ENCODE results near the gene CD177.
"Not testable (repeated sequence)": the region's sequence is repeated elsewhere in the genome, so short reads cannot be mapped to it uniquely, and the experiment has no call there.

CD177 gene

DNA sequence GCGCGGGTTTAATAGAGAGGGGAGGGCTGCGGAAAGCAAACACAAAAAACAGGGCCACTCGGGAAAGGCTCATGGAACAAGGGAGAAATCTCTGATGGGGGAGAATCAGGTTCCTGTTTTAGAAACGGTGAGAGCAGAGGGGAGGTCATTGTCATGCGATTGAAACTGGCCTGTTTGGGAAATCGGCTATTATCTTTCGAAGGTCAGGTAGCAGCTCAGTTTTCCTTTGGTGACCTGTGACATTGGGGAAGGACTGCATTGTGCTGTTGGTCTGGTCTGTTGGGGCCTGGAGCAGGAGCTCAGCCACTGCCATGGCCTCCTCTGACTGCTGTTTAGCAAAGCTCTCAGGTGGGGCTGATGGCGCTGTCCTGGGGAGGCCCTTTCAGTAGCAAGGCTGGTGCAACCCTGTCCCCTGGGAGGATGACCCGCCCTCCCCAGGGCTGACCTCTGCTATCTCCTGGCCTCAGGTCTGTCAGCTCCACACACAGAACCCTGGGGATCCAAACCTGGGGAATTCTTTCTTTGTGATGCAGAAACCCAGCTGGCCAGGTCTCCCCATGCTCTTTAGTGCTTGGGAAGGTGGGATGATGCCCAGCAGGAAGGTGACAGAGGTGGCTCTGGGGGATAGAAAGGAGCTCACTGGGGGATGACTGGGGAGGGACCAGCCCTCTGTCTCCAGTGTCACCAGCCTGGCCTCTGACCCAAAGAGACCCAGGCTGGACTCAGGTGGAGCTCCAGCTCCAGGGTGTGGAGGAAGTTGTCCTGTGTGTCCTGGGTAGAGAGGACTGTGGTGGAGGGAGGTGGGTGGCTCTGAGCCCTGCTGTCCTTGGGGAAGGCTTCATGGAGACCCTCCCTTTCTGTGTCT, 21.2 kb upstream of the CD177 start:
- DNase-seq (ENCODE audit: low spot score) = no peak

DNA sequence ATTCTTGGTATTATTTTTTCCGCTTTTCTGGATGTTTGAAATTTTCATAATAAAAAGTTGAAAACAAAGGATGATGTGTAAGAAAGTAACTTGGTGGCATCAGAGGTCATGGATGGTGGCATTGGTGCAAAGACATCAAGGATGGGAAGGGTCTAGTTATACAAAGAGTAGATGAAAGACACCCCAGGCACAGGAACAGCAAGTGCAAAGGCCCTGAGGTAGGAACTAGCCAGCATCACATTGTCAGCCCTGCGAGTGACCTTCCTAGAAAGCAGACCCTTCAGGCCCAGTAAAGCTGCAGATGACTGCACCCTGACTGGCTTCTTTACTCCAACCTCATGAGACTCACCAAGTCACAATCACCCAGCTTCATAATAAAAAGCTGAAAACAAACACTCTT, 17.0 kb upstream of the CD177 start:
- DNase-seq (ENCODE audit: low spot score) = not testable (repeated sequence)

DNA sequence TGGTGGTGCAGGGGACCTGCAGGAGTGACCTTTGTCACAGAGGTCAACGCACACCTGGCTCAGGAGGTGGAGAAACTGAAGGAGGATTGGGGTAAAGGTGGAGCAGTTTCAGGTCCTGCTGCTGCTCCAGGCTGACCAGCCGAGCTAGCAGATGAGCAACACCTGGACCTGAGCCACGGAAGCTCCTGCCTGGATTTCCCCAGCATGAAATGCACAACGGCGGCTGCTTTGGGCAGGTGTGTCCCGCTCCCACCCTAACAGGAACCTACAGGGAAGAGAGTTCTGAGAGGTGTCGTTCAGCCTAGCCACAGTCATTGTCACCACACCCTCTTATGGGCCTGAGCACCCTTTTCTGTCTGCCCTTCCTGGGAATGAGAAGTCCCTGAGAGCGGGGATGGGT, 15.7 kb upstream of the CD177 start:
- DNase-seq (ENCODE audit: low spot score) = no peak

DNA sequence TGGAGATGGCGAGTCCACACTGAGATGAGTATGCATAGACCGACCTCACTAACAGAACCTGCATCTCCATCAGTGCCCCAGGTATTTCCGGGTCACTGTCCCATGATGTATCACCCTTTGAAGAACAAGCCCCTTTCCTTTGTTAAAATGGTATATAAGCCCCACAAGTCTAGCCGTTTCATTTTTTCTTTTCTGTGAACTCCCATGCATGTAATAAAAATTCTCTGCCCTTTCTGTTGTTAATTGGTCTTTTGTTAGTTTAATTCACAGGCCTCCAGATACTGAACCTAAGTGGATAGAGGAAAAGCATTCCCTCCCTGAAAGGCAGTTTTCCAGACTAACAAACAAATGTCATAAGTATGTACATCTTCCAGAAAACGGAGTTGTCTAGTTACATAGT, 15.0 kb upstream of the CD177 start:
- DNase-seq (ENCODE audit: low spot score) = no peak

DNA sequence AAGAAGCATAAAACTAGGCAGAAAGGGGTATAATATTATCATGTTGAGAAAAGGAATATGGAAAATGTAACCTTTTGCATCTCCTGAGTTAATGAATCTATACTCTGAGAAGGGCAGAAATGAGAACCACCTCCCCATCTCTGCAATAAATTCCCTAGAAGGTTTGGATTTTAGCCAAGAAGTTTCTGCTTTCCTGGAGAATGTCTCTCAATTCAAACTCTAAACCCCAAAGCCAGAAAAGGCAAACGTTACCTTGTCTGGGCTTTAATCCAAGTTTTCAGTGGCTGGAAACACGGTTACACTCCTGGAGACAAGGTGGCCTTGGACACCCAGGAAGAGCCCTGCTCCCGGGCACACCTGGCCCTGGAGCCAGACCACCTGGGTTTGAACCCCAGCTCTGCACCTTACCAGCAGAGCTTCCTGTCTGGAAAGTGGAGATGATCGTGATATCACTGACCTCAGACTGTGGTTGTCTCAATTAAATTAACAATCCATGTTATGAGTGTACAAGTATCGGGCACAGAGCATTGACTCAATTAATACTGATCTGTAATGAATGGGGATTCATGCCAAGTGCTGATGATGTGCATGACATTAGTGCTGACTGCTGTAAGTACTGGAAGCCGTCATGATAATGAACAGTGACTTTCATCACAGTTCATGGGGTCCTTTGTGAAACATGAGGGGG, 14.1 kb upstream of the CD177 start:
- DNase-seq (ENCODE audit: low spot score) = not testable (repeated sequence)

DNA sequence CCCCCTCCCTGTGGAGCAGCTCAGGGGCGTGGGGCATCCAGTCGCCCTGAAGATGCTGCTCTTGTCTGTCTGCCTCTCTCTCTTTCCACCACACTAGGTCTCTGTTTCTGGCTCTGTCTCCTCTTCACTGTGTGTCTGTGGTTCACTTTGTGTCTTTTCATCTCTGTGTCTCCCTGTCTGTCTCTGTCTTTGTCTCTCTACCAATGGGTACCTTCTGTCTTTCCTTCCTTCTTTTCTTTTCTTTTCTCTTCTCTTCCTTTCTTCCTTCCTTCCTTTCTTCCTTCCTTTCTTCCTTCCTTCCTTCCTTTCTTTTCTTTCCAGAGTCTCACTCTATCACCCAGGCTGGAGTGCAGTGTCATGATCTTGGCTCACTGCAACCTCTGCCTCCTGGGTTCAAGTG, 13.4 kb upstream of the CD177 start:
- not testable (repeated sequence) for DNase-seq (ENCODE audit: low spot score)

DNA sequence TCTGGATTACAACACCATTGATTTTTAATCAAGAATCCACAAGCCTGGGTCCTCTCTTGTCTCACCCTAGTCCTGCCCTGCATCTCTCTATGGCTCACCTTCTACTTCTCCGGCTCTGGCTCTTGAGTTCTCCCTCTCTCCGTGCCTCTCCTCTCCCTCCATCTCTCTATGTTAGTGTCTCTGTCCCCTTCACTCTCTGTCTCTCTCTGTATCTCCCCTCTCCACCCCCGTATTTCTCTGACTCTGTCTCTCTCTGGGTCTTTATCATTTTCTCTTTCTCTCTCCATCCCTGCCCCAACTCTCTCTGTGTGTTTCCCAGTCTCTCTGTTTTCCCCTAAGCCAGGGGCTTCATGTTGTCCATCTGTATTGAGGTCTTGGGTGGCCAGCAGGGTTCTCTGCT, 12.4 kb upstream of the CD177 start:
- DNase-seq (ENCODE audit: low spot score) = not testable (repeated sequence)

DNA sequence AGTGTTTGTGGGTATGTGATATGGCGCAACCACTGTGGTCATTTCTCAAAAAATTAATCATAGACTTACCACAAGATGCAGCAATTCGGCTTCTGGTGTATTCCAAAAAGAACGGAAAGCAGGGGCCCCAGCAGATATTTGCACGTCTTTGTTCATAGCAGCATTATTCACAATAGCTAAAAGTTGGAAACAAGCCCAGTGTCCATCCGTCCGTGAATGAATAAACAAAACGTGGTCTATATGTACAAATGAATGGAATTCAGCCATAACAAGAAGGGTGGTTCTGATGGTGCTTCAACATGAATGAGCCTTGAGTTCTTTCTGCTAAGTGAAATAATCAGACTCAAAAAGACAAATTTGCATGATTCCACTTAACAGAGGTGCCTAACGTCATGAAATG, 11.4 kb upstream of the CD177 start:
- not testable (repeated sequence) for DNase-seq (ENCODE audit: low spot score)

DNA sequence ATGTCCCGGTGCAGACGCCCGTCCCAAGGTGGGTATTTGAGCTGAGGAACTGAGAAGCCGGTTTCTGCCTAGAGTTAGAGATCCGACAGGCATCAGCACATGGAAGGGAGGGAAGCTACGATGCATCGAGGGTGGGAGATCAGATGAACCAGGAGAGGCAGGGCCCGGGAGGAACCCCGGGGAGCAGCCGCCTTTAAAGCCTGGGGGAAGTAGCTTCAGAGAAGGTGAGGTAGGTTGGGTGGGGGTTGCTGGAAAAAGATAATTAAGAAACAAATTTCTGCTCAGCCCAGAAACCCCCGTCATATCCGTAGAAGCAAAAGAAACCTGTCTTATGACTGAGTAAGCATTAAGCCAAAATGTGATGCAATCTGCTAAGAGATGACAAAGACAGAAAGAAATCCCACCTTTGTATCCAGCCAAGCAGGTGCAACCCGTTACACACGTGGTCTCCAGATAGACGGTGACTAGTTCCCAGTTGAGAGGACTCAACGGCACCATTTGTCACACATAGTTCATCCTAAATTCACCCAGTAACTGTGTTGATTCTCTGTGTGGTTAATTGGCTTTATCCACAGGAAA, 9.1 kb upstream of the CD177 start:
- DNase-seq (ENCODE audit: low spot score) = not testable (repeated sequence)

DNA sequence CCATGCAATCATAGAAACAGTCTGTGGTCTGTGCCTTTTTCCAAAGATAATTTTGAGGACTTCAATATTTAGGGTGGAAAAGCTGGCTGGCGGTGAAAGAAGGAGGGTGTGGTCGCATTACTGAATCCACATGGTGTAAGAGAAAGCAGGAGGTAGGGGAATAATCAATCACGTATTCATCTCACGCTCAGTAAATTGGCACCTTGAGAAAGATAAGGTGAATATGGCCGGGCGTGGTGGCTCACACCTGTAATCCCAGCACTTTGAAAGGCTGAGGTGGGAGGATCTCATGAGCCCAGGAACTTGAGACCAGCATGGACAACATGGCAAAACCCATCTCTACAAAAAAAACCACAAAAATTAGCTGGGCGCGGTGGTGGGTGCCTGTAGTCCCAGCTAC, 3.7 kb upstream of the CD177 start:
- DNase-seq (ENCODE audit: low spot score) = not testable (repeated sequence)

DNA sequence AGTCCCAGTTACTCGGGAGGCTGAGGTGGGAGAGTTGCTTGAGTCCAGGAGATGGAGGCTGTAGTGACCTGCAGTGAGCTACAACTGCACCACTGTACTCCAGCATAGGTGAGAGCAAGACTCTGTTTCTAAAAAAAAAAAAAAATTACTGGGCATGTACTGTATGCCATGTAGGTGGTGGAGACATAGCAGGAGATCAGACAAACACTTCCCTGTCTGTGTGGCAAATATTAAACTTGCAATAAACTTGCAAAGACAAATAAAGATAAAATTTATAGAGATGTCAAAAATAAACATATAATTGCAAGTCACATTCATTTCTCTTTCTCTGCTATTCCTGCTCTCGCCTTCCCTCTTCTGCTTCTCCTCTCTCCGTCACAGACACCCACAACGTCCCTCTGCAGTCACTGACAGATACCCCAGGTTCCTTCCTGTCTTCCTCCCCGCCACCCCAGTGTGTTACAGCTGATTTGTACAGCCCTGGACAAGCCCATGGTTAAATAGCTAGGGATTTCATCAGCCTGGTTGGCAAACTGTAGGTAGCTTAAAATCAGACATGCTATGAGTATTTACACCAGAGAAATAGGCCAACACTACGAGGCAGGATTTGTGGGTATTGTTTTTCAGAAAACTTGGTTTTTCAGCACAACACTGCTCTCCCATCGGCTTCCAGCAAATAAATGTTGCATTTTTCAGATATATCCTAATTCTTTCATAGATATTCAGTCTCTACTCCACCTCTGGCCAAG, 1.3 kb upstream of the CD177 start:
- no peak for DNase-seq (ENCODE audit: low spot score)

DNA sequence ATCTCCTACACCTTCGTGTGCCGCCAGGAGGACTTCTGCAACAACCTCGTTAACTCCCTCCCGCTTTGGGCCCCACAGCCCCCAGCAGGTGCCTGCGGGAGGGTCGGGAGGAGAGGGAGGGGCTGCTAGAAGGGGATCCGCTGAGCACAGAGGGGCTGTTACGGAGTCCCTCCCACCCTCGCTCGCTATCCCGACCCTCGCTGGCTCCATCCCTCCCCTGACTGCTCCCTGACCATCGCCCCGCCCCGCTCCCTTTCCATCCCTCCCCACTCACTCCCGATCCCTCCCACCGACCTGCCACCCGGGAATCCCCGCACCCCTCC, 780 bp downstream of the CD177 start:
- peak; percentile 73 for DNase-seq (ENCODE audit: low spot score)

DNA sequence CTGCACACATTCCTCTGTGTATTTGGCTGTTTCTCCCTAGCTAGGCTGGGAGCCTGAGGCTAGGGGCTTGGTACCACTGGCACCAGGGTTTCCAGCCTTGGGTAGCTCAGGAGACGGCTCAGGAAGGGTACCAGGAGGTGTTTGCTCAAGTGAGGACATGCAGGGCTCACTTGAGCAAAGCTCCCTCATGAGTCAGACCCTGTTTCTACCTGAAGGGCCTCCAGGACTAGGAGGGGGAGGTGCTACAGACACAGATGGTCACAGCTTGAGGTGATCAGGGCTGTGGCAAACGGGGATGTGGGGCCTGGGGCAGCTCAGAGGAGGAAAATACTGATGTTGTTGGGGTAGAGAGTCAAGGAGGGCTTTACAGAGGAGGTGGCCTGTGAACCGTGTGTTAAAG, 3.3 kb downstream of the CD177 start:
- DNase-seq (ENCODE audit: low spot score) = not testable (repeated sequence)

DNA sequence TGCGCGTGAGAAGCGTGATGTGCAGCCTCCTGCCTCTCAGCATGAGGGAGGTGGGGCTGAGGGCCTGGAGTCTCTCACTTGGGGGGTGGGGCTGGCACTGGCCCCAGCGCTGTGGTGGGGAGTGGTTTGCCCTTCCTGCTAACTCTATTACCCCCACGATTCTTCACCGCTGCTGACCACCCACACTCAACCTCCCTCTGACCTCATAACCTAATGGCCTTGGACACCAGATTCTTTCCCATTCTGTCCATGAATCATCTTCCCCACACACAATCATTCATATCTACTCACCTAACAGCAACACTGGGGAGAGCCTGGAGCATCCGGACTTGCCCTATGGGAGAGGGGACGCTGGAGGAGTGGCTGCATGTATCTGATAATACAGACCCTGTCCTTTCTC, 8.7 kb downstream of the CD177 start:
- no peak for DNase-seq (ENCODE audit: low spot score)

DNA sequence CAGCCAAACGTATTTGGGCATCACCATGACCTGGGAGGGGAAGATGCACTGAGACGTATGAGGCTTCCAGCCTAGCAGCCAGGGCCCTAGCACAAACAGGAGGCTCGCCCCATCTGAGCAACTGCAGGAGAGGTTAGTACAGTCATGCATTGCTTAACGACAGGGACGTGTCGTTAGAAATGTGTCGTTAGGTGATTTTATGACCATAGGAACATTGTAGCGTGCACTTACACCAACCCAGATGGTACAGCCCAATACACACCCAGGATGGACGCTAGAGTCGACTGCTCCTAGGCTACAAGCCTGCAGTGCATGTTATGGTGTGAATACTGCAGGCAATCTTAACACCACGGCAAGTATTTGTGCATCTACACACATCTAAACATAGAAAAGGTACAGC, 9.3 kb downstream of the CD177 start:
- no peak for DNase-seq (ENCODE audit: low spot score)

DNA sequence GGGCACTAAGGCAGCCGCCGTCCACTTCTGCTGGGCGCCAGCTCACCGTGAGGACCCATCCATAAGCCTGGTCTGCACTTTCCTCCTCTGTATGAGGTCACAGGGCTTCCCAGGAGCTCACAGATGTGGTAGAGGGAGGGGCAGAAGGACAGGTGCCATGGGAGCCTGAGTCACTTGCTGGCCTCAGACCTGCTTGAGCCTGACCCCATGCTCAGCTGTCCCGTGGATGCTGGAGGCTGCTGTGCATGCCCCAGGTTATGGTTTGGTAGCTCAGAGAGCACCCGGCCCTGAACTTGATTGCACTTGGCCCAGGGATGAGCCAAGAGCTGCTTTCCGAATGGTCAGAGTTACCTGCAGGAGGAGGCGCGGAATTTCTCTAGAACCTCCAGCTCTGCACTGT, 12.2 kb downstream of the CD177 start:
- DNase-seq (ENCODE audit: low spot score) = not testable (repeated sequence)

DNA sequence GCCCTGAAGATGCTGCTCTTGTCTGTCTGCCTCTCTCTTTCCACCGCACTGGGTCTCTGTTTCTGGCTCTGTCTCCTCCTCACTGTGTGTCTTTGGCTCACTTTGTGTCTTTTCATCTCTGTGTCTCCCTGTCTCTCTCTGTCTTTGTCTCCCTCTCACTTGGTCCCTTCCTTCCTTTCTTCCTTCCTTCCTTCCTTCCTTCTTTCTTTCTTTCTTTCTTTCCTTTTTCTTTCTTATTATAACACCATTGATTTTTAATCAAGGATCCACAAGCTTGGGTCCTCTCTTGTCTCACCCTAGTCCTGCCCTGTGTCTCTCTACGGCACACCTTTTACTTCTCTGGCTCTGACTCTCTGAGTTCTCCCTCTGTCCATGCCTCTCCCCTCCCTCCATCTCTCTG, 14.3 kb downstream of the CD177 start:
- no peak for DNase-seq (ENCODE audit: low spot score)

DNA sequence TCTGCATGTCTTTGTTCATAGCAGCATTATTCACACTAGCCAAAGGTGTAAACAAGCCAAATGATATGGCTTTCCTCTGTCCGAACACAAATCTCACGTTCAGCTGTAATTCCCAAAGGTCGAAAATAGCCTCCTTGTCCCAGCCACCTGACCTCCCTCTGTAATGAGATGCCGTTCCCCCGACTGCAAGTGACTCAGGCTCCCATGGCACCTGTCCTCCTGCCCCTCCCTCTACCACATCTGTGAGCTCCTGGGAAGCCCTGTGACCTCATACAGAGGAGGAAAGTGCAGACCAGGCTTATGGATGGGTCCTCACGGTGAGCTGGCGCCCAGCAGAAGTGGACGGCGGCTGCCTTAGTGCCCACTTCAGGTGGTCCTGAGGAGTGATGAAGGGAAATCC, 15.4 kb downstream of the CD177 start:
- not testable (repeated sequence) for DNase-seq (ENCODE audit: low spot score)

DNA sequence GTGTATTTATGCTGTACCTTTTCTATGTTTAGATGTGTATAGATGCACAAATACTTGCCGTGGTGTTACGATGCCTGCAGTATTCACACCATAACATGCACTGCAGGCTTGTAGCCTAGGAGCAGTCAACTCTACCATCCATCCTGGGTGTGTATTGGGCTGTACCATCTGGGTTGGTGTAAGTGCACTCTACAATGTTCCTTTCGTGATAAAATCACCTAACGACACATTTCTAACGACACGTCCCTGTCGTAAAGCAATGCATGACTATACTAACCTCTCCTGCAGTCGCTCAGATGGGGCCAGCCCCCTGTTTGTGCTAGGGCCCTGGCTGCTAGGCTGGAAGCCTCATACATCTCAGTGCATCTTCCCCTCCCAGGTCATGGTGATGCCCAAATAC, 18.4 kb downstream of the CD177 start:
- no peak for DNase-seq (ENCODE audit: low spot score)

DNA sequence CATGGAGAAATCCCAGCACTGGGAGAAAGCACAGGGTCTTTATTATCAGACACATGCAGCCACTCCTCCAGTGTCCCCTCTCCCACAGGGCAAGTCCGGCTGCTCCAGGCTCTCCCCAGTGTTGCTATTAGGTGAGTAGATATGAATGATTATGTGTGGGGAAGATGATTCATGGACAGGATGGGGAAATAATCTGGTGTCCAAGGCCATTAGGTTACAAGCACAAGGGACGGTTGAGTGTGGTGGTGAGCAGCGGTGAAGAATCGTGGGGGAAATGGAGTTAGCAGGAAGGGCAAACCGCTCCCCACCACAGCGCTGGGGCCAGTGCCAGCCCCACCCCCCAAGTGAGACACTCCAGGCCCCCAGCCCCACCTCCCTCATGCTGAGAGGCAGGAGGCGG, 19.0 kb downstream of the CD177 start:
- DNase-seq (ENCODE audit: low spot score) = no peak

DNA sequence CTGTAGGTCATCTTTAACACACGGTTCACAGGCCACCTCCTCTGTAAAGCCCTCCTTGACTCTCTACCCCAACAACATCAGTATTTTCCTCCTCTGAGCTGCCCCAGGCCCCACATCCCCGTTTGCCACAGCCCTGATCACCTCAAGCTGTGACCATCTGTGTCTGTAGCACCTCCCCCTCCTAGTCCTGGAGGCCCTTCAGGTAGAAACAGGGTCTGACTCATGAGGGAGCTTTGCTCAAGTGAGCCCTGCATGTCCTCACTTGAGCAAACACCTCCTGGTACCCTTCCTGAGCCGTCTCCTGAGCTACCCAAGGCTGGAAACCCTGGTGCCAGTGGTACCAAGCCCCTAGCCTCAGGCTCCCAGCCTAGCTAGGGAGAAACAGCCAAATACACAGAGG, 24.1 kb downstream of the CD177 start:
- not testable (repeated sequence) for DNase-seq (ENCODE audit: low spot score)

DNA sequence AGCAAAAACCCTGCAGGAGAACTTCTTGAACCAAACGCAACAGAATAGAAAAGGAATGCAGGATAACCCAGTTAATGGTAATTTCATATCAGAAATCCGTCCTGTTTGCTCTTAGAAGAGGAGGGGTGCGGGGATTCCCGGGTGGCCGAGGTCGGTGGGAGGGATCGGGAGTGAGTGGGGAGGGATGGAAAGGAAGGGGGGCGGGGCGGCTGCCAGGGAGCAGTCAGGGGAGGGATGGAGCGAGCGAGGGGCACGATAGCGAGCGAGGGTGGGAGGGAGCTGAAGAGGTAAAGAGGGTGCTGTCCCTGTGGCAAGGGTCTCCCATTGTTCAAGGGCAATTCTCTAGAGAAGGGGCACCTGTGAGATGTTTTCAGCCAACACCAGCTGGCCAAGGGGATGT, 26.5 kb downstream of the CD177 start:
- no peak for DNase-seq (ENCODE audit: low spot score)

All from ecto neural progenitor cell (in vitro differentiated cells).